GM15510 (cell line): ENCODE data around the gene TNIP2.

Experiments used
- POLR2A ChIP-seq: IDR thresholded peaks from 3 replicates; pipeline ENCODE4 v1.6.1; 2011; ENCODE audit warnings: borderline replicate concordance; ENCODE audit not compliant: insufficient read length; ENCODE audit errors: extremely low read depth

The TNIP2 gene, protein sequence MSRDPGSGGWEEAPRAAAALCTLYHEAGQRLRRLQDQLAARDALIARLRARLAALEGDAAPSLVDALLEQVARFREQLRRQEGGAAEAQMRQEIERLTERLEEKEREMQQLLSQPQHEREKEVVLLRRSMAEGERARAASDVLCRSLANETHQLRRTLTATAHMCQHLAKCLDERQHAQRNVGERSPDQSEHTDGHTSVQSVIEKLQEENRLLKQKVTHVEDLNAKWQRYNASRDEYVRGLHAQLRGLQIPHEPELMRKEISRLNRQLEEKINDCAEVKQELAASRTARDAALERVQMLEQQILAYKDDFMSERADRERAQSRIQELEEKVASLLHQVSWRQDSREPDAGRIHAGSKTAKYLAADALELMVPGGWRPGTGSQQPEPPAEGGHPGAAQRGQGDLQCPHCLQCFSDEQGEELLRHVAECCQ

DNA sequence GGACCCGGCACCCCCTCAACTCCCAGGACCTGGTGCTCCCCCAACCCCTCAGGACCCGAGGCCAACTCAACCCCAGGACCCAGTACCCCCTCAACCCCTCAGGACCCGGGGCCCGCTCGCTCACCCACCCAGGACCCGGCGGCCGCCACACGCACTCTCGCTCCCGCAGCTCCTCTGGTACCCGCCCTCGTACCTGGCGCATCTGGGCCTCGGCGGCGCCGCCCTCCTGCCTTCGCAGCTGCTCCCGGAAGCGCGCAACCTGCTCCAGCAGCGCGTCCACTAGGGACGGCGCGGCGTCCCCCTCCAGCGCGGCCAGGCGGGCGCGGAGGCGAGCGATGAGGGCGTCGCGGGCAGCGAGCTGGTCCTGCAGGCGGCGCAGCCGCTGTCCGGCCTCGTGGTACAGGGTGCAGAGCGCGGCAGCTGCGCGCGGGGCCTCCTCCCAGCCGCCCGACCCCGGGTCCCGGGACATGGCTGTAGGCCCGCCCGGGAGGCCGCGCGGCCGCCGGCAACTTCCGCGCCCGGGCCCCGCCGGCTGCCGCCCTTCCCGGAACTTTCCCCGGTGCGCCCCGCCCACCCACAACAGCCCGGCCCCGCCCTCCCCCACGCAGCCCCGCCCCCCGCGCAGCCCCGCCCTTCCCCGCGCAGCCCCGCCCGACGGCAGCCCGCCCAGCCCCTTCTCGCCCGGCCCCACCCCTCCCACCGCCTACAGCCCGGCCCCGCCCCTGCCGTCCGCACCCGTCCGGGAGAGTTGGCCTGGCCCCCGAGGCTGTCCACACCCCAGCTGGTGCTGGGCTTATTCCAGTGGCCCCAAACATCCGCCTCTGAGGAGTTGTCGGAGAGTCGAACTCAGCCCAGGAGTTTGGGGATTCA lies at the start of gene TNIP2:
TNIP2 (minus strand) TSS at position 516 of the 870 bp plus-strand sequence; CDS start at position 469, 47 bp downstream.
- peak; percentile 90 for TF ChIP-seq POLR2A

DNA sequence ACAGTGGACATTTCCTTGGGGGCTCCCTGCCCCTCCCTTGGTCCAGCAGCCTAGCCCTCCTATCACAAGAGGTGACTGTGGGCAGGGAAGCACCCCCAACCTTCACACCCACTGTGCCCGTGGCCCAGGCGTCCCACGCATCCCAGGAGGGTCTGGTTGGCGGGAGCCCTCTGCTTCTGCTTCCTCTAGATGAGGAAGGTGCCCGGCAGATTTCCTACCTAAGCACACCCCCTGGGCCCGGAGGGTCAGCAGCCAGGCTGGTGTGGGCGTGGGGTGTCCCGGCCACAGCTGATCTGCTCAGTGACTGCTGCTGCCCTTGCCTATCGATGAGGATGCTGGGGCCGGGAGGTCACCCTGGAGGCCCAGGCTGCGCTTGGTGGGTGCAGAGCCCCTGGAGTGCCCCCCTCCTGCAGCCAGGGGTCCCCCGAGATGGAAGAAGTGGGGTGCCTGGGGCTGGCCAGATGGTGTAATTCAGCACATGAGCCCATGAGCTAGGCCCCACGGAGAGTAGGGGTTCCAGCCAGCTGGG lies 48.9 kb upstream of the TNIP2 start:
- TF ChIP-seq POLR2A: no peak

- TF ChIP-seq POLR2A: no peak
These were observed 48.4 kb upstream of the TNIP2 start for GRCh38 chr4:2804449-2804972.

DNA sequence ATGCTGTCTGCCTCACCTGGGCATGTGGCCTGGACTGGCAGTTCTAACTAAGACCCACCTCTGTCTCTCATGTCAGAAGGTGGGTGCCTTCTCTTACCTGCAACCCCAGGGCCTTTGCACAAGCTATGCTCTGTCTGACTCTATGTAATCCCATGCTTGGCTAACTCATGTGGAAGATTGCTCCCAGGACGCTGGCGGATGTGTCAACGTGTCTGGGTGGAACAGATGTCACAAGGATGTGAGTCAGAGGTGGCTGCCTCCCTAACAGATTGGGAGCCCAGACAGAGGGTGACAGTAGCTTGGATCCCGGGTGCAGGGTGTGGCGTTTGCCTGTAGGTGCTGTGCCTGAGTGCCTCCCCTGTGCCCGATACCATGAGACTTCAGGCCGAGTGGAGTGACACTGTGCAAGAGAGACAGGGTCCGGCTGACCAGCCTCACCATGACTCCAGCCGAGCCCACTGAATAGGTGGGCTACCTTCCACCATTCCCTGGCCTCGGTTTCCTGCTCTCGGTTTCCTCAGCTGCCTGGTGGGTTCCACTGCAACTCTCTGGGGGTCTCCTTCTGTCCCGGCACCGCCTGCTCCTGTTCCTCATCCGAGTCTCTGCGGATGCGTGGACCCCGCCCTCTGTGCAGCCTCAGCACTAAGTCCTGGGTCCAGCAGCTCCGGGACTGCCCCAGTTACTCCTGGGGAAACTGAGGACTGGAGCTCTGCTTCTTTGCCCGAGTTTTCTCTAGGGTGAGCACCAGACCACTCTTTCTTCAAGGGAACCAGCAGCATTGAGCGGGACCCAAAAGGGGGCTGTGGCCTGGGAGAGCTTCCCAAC lies 47.7 kb upstream of the TNIP2 start:
- no peak for TF ChIP-seq POLR2A

GRCh38 chr4:2802618-2803531 lies 46.7 kb upstream of the TNIP2 start:
- TF ChIP-seq POLR2A: no peak

DNA sequence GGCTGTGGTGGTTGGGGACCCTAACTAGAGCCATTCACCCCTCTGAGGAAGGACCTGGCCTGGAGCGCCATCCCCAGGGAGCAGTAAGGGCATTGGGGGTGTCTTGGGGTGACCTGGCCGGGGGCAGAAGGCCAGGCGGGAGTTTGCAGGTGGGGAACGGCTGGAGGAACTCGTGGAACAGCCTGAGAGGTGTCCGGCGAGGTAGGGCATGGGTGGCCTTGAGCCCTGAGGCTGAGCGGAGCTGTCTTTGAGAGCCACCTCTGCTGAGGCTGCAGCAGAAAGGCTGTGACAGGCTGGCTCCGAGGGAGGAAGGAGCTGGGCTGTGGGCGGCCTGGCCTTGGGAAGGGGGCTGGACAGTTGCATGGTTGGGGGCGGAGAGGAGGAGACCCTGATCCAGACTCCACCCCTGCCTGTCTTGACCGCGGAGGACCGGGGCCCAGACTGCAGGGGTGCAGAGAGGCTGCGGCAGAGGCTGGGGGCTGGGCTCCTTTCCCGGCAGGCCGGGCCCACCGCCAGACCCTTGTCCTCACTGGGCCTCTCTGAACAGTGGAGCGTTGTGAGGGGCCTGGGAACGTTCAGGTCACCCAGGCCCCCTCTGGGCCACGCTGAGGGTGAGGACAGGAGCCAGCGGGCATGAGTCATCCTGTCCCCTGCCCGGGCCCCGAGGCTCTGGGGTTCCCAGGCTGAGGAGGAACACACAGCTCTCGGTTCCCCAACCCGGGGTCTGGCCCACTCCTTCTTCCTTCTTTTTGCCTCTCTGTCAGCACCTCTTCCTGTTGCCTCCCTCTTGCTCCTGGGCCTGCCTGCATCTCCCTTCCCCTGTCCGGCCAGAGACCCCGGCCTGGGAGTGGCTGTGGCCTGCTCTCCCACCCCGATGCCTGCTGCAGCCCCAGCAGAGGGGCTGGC lies 44.8 kb upstream of the TNIP2 start:
- no peak for TF ChIP-seq POLR2A

DNA sequence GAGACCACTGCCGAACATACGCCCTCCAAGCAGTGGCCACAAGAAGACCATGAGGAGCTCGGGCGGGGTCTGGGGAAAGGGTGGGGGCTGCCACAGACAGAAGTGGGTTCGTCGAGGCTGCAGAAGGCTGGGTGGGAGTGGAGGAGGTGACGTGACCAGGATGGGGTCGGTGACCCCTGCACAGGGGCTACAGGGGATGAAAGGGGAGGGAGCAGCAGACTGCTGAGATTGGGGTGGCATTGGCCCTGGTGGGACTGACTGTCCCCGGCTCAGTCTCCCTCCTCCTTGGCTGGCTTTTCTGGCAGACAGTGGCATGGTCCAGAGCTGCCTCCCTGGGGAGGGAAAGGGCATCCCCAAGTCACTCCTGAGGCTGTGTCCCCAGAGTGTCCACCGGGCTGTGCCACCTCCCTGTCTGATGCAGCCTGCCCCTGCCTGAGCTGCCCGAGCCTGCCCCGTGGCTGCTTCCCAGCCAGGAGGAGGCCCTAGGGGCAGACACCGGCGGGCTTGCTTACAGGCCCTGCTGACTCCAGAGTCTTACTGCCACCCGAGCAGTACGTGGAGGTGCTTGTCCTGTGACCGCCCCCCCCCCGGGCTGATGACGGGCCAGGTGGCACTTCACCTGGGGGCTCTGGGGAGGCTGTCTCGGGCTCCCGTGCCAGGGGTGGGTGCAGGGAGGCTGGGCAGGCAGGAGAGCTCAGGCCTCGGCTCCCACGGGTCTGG lies 44.0 kb upstream of the TNIP2 start:
- TF ChIP-seq POLR2A: no peak

GRCh38 chr4:2799224-2799911 lies 43.2 kb upstream of the TNIP2 start:
- no peak for TF ChIP-seq POLR2A

DNA sequence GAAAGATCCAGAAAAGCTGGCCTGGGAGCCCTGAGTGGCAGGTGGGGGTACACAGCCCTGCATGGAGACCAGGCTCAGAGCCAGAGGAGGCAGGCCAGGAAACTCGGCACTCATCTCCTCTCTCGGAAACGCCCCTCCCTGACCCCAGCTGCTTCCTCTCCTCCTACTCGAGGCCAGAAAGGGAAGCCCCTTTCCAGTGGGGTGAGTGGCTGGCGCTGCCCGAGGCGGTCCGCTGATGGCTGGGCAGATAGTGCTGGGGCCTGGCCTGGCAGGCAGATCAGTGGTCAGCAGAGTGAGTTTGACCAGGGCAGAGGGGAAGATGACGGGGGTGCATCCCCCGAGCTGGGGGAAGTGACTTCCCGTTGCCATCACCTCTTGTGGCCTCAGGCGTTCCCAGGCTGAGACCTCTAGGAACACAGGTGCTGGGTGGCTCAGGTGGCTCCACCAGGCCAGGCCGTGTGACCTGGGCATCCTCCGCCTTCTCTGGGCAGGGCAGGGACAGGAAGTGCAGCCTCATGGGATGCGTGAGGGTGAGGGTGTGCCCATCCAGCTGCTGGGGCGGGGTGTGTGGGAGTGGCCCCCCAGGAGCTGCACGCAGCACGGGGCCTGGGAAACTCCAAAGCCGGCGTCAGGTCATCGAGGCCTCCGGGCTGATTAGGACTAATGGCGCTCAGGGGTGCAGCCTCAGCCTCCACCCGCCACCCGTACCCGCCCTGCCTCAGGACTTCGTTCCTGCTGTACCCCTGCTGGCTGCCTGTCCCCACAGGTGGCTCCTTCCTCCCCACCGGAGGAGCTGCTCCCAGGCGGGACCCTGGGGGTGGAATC lies 42.5 kb upstream of the TNIP2 start:
- TF ChIP-seq POLR2A: peak; percentile 11
